Uterus (tissue), 2 donors: ENCODE measurements around the gene RIPK1.

Source experiments
- POLR2A ChIP-seq, 2 donors: fragments of 450-650 bp; IDR thresholded peaks; one replicate each; pipeline ENCODE4 v1.6.1; 2016; ENCODE audit warnings: antibody characterized with exemption in 2 of 2, mild to moderate bottlenecking in 1 of 2, moderate library complexity in 1 of 2
- TF ChIP-seq, protein P1 (sequence below), 4 experiments: fragments of 200-600 bp in 2 of 4; fragments of 450-650 bp in 2 of 4; sonication (generic) in 2 of 4; IDR thresholded peaks; one replicate each; pipeline ENCODE4 v1.5.1; 2016 to 2019; ENCODE audit warnings: antibody characterized with exemption in 4 of 4, mild to moderate bottlenecking in 2 of 4, moderate library complexity in 1 of 4

DNA sequence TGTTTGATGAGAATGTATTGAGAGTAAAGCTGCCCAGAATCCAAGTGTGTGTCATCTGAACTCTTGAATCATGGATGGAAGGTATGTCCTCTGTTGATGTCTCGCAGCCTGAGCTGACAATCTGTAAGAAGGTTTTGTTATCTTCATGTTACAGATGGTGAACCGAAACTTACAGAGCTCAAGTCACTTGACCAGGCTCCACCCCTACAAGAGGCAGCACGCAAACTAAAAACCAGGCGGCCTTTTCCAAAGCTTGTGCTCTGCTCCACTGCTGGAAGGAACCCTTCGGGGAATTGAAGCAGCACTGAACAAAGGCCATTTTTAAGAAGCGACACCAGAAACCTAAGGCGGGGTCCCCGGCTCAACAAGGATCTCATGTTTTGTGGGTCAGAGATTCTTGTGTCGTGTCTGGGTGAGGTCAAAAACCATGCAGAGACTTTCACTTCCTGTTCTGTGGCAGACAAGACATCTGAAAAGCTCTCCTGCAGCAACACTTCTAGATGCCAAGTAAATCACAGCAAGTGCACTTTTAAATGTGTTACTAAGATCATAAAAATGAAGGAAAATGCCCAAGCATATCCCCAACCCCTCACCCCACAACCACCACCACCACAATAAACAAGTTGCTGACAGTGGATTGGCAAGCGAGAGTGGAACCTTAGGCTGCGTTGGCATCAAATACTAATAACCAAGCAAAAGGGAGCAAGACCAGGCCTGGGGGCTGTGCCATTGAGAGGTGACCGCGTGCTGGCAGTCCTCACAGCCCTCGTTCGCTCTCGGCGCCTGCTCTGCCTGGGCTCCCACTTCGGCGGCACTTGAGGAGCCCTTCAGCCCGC is 41.3 kb upstream of the RIPK1 start:
- no peak for TF ChIP-seq POLR2A (IDR thresholded peaks at IDR 0.05)
- TF ChIP-seq, protein P1, sequence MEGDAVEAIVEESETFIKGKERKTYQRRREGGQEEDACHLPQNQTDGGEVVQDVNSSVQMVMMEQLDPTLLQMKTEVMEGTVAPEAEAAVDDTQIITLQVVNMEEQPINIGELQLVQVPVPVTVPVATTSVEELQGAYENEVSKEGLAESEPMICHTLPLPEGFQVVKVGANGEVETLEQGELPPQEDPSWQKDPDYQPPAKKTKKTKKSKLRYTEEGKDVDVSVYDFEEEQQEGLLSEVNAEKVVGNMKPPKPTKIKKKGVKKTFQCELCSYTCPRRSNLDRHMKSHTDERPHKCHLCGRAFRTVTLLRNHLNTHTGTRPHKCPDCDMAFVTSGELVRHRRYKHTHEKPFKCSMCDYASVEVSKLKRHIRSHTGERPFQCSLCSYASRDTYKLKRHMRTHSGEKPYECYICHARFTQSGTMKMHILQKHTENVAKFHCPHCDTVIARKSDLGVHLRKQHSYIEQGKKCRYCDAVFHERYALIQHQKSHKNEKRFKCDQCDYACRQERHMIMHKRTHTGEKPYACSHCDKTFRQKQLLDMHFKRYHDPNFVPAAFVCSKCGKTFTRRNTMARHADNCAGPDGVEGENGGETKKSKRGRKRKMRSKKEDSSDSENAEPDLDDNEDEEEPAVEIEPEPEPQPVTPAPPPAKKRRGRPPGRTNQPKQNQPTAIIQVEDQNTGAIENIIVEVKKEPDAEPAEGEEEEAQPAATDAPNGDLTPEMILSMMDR (IDR thresholded peaks at IDR 0.05), result no peak
